ENCODE data around the gene CYB5RL. TPM values are rescaled to one million over a fixed set of nuclear protein-coding genes. Genes with fewer than 3 reads are reported as not detected.

Gene CYB5RL
- total RNA-seq, 1 experiment from 2014 or later, result 12.9 TPM

DNA sequence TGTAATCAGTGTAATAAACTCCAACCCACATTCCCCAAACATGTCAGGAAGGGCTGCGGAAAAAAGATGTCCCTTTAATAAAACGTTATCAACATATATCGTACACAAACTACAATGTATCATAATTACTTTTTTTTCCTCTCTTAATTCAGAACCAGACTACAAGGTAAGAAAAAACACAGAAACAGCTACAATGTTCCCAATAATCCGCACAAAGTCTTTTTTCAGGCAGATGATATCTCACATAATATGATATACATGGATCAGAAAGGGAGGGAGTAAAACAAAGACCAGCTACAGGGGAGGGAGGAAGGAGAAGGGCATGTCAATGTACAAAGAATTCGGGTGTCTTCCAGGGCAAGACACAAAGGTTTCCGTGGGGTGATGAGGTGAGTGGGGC lies 25.5 kb upstream of the CYB5RL start:
- intact Hi-C loops (cut with micrococcal nuclease; ENCODE audit: unreplicated experiment), result no loop called here
- Mint-ChIP-seq H3K27me3 (ENCODE audit: unreplicated experiment) (no peaks in the 10 kb centered on the region), H3K4me3 (ENCODE audit: low read depth, unreplicated experiment) (no peak overlapping the region), H3K36me3 (ENCODE audit: insufficient read depth, unreplicated experiment) (peaks cover 14% of the 10 kb centered on the region), H3K4me1 (ENCODE audit: low read depth, unreplicated experiment) (no peaks in the 10 kb centered on the region), H3K27ac (ENCODE audit: unreplicated experiment) (peak overlapping the region; percentile 51), H3K9me3 (ENCODE audit: low read depth, unreplicated experiment) (no peaks in the 10 kb centered on the region)
- DNase-seq, result no peak
- CTCF ChIA-PET, result no interaction called here
- TF ChIP-seq, protein P1, sequence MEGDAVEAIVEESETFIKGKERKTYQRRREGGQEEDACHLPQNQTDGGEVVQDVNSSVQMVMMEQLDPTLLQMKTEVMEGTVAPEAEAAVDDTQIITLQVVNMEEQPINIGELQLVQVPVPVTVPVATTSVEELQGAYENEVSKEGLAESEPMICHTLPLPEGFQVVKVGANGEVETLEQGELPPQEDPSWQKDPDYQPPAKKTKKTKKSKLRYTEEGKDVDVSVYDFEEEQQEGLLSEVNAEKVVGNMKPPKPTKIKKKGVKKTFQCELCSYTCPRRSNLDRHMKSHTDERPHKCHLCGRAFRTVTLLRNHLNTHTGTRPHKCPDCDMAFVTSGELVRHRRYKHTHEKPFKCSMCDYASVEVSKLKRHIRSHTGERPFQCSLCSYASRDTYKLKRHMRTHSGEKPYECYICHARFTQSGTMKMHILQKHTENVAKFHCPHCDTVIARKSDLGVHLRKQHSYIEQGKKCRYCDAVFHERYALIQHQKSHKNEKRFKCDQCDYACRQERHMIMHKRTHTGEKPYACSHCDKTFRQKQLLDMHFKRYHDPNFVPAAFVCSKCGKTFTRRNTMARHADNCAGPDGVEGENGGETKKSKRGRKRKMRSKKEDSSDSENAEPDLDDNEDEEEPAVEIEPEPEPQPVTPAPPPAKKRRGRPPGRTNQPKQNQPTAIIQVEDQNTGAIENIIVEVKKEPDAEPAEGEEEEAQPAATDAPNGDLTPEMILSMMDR (IDR thresholded peaks at IDR 0.05; ENCODE audit: unreplicated experiment), result no peak
- BruUV-seq (replicated peaks), result no TSS peak

DNA sequence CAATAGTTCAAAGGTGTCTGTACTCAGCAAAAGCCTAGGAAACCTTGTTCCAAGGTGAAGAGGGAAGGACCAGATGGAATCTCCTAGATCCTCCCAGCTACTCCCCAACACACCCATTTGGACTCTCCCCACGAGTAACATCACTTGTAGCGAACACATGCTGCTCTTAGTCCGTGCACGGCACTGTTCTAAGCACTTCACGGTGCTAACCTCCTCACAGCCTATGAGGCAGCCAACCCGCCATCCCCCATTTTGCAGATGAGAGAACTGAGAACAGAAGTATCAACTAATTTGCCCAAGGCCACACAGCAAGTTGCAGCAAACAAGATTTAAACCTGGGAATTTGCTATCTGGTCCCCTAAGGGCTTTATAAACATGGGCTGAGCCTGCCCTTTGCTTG lies 24.4 kb upstream of the CYB5RL start:
- TF ChIP-seq, protein P1 (IDR thresholded peaks at IDR 0.05; ENCODE audit: unreplicated experiment), result no peak
- BruUV-seq (replicated peaks), result no TSS peak
- Mint-ChIP-seq H3K4me3 (ENCODE audit: low read depth, unreplicated experiment) (no peak overlapping the region), H3K9me3 (ENCODE audit: low read depth, unreplicated experiment) (no peaks in the 10 kb centered on the region), H3K36me3 (ENCODE audit: insufficient read depth, unreplicated experiment) (peaks cover 21% of the 10 kb centered on the region), H3K4me1 (ENCODE audit: low read depth, unreplicated experiment) (no peaks in the 10 kb centered on the region), H3K27me3 (ENCODE audit: unreplicated experiment) (no peaks in the 10 kb centered on the region), H3K27ac (ENCODE audit: unreplicated experiment) (no peak overlapping the region)
- intact Hi-C loops (cut with micrococcal nuclease; ENCODE audit: unreplicated experiment), result no loop called here
- CTCF ChIA-PET, result interaction anchor here (0.6 kb wide), 1 partner anchor 1539 kb away, joined by 7 read pairs; no protein-coding TSS in a partner anchor
- DNase-seq, result no peak

DNA sequence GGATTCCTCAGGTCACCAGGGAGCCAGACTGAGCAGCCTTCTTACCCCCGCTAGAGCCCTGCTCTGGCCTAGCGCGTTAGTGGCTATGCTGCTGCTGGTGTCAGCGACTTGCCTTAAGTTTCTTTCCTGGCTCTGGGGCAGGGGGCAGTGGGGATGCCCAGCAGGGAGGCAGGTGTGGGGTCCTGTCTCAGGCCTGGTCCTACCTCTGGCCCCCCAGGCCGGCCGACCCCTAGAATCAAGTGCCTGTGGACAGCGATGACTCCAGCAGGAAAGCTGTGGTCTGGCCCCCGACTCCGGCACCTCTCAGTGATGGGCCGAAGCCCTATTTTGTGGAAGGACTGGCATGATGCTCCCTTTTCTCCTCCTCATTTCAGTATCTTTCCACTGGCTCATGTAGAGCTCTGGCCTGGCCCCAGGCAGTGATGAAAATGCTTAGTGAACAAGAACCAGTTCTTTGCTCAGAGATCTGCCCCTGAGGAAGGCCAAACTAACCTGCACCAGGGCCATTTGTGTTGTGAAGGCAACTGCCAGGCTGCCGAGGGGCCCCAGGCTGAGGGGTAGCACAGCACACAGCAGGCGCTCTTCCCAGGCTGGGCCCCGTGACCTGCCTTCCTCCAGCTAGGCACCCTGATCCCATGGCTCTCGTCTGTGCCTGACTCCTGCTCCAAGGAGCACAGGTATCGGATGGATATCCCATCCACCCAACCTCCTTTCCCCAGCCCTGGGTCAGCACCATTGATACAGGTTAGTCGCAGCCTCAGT lies 23.8 kb upstream of the CYB5RL start:
- H3K9me3 Mint-ChIP-seq (ENCODE audit: low read depth, unreplicated experiment), result no peaks in the 10 kb centered on the region
- no peaks in the 10 kb centered on the region for H3K27me3 Mint-ChIP-seq (ENCODE audit: unreplicated experiment)
- peaks cover 27% of the 10 kb centered on the region for H3K36me3 Mint-ChIP-seq (ENCODE audit: insufficient read depth, unreplicated experiment)
- intact Hi-C loops (cut with micrococcal nuclease; ENCODE audit: unreplicated experiment), result no loop called here
- CTCF ChIA-PET, result interaction anchor here (0.6 kb wide), 1 partner anchor 1539 kb away, joined by 7 read pairs; no protein-coding TSS in a partner anchor
- no peak overlapping the region for H3K4me3 Mint-ChIP-seq (ENCODE audit: low read depth, unreplicated experiment)
- no TSS peak for BruUV-seq (replicated peaks)
- H3K4me1 Mint-ChIP-seq (ENCODE audit: low read depth, unreplicated experiment), result no peaks in the 10 kb centered on the region
- H3K27ac Mint-ChIP-seq (ENCODE audit: unreplicated experiment), result no peak overlapping the region
- DNase-seq, result no peak
- TF ChIP-seq, protein P1 (IDR thresholded peaks at IDR 0.05; ENCODE audit: unreplicated experiment), result no peak

- H3K4me1 Mint-ChIP-seq (ENCODE audit: low read depth, unreplicated experiment), result no peaks in the 10 kb centered on the region
- H3K27ac Mint-ChIP-seq (ENCODE audit: unreplicated experiment), result no peak overlapping the region
- peaks cover 32% of the 10 kb centered on the region for H3K36me3 Mint-ChIP-seq (ENCODE audit: insufficient read depth, unreplicated experiment)
- H3K4me3 Mint-ChIP-seq (ENCODE audit: low read depth, unreplicated experiment), result no peak overlapping the region
- TF ChIP-seq, protein P1 (IDR thresholded peaks at IDR 0.05; ENCODE audit: unreplicated experiment), result no peak
- CTCF ChIA-PET, result interaction anchor here (0.6 kb wide), 1 partner anchor 12 kb away, joined by 3 read pairs; no protein-coding TSS in a partner anchor
- H3K27me3 Mint-ChIP-seq (ENCODE audit: unreplicated experiment), result no peaks in the 10 kb centered on the region
- no peaks in the 10 kb centered on the region for H3K9me3 Mint-ChIP-seq (ENCODE audit: low read depth, unreplicated experiment)
- DNase-seq, result no peak
- BruUV-seq (replicated peaks), result no TSS peak
- intact Hi-C loops (cut with micrococcal nuclease; ENCODE audit: unreplicated experiment), result no loop called here
Observed at GRCh38 chr1:54222711-54223110, 22.9 kb upstream of the CYB5RL start.
